Renal pelvis (tissue), 4 donors: ENCODE data around the gene HOXD12. TPM values are rescaled to one million over a fixed set of nuclear protein-coding genes. Genes with fewer than 3 reads are reported as not detected.
A peak's percentile ranks its signal among the peaks of the same experiment; 100 is the strongest.

Experiments used
- DNase-seq: peaks from one replicate; pipeline ENCODE4 v3.0.0-alpha.2; 2013
- polyA plus RNA-seq, 3 donors: library from polyadenylated mRNA; unstranded; fragments of 120-200 nt; gene quantifications; one replicate each; pipeline ENCODE4 v1.2.1, GENCODE V29; 2013; ENCODE audit not compliant: insufficient read length in 3 of 3

The HOXD12 gene
- polyA plus RNA-seq, 3 donors, result 0.34 to 1.1 (median 0.52) TPM

- no peak for DNase-seq
Observed at GRCh38 chr2:176129813-176130146, 30.2 kb downstream of the HOXD12 start.

GRCh38 chr2:176130147-176130956 is 30.8 kb downstream of the HOXD12 start:
- DNase-seq, result peak; percentile 94

DNA sequence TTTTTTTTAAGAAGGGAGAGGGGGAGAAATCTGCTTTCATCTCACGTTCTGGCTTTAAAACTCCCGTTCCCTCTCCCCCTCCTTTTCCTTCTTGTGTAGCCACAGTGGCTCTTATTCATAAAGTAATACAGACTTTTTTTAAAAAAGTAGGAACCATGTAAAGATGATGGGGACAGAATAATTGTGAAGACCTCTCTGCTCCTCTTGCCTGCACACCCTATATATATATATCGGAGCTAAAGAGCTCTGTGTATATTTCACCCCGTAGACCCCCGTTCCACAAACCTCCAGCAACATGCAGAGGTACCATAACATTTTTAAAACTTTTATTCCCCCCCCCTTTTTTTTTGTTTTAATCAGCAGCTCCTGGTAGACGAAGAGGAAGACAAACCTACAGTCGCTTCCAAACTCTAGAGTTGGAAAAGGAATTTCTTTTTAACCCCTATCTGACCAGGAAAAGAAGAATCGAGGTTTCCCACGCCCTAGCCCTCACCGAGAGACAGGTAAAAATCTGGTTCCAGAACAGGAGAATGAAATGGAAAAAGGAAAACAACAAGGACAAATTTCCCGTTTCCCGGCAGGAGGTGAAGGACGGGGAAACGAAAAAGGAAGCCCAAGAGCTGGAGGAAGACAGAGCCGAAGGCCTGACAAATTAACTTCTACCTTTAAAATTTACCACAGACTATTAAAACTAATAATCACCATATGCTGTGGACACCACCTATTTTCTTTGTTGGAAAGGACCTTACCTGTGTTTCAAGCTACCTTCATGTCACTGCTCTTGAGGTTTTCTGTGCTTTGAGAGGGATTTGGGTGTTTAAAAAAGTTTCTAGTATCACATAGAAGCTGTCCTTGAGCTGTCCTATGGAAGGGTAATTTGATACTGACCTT is 31.6 kb downstream of the HOXD12 start:
- no peak for DNase-seq

GRCh38 chr2:176131848-176132158 is 32.2 kb downstream of the HOXD12 start:
- DNase-seq, result no peak

- DNase-seq, result no peak
Observed at GRCh38 chr2:176132205-176133171, 32.9 kb downstream of the HOXD12 start.

GRCh38 chr2:176133389-176133788 is 33.8 kb downstream of the HOXD12 start:
- no peak for DNase-seq

- DNase-seq, result no peak
Observed at GRCh38 chr2:176134035-176134434, 34.4 kb downstream of the HOXD12 start.

GRCh38 chr2:176135035-176135440 is 35.4 kb downstream of the HOXD12 start:
- peak; percentile 82 for DNase-seq

GRCh38 chr2:176136374-176137251 is 37.0 kb downstream of the HOXD12 start:
- peak; percentile 91 for DNase-seq

GRCh38 chr2:176137252-176137580 is 37.6 kb downstream of the HOXD12 start:
- no peak for DNase-seq

GRCh38 chr2:176137906-176138305 is 38.3 kb downstream of the HOXD12 start:
- DNase-seq, result no peak

GRCh38 chr2:176138526-176138922 is 38.9 kb downstream of the HOXD12 start:
- peak; percentile 80 for DNase-seq

DNA sequence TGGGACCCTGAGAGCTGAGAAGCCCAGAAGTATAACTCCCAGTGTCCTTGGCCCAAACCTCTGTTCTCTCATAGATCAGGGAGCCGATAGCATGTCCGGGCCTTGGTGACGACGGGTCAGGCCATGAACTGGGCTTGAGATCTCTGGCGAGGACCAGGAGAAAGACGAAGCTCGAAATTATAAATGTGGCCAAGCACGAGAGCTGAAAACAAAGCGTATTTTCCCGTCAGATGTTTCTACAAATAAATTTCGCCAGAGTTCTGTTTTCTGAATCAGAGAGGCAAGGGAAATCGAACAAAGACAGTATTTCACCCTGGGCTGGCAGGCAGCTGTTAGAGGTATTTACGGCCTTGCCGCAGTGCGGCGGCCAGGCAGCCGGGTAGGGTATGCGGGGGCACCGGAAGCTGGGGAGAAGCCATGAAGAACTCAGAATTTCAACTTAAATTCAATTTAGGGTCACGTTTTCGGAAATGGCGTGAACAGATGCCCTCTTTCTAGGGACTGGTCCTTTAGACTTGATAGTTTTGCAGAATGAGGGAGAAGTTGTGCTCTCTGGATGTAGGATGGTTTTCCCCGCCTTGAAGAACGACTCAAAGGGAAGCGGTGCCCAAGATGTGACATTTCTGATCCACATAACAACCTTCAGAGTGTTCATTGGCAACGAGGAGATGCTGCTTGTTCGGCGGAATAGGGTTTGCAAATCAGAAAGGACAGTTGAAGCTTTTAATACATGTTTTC is 39.5 kb downstream of the HOXD12 start:
- no peak for DNase-seq

- no peak for DNase-seq
Observed at GRCh38 chr2:176139661-176140512, 40.3 kb downstream of the HOXD12 start.

- peak; percentile 91 for DNase-seq
Observed at GRCh38 chr2:176140513-176141317, 41.1 kb downstream of the HOXD12 start.

DNA sequence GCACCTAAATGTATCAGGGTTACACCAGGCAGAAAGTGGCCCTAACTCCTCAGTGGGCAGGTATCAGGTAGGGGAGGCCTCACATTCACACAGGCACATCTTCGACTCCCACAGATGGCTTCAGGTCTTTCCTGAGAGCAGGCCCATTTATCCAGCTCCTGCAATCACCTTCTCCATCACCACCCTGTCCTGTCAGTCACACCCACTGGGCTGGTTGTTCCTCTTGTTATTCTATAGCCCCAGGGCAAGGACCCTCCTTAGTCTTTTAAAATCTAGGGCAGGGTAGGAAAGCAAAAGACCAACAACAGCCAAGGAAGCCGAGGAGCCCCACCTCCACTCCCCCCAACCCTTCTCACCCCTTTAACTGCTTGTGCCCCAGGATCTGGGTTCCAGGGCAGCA is 42.7 kb downstream of the HOXD12 start:
- no peak for DNase-seq

DNA sequence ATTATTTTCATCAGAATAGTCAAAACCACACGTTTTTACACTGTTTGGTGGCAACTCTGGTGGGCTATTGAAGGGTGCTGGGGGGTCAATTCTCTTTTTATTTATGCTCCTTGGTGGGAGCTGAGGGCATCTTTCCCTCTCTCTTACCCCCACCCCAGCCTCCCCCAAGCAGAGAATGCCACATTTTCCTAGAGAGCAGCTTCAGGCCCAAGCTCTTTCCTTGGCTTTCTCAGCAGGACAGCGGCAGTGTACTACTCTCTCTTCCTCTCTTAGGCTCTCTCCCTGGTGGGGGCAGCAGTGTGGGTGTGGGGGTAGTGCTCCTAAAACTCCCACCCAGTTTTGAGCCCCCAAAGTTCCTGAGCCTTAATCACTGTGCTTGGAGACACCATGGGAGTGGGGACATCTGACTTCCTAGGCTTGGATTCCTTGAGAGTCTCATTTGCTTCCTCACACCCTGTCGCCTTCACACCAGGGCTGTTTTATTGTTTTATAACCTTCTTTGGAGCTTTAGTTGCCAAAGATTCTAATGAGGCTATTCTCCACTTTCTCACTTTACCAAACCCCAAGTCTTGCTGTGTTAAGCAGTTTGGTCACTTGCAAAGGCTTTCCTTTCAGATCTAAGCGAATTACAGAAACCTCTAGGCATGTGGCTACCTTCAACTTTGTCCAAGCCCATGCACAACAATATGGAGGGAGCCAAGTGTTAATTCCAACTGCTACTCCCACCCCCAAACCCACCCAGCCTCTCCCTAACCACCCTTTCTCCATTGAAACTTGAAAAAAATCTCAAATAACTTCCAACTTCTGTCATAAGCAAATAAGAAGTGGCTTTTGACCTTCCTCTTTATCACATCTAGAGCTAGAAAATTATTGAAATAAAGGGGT is 45.7 kb downstream of the HOXD12 start:
- DNase-seq, result no peak
